HEK293 (cell line): ENCODE data around the gene ARPC4.

Source experiments
- BCL6B ChIP-seq: fragments of 450-650 bp; formaldehyde crosslinking; IDR thresholded peaks from 2 replicates; pipeline ENCODE4 v1.5.1; 2017; ENCODE audit warnings: missing biosample characterization, missing genetic modification characterization
- GFI1B ChIP-seq: fragments of 450-650 bp; formaldehyde crosslinking; IDR thresholded peaks from 2 replicates; pipeline ENCODE4 v1.5.1; 2016; ENCODE audit warnings: missing biosample characterization, missing genetic modification characterization
- GLIS1 ChIP-seq: fragments of 450-650 bp; formaldehyde crosslinking; IDR thresholded peaks from 2 replicates; pipeline ENCODE4 v1.5.1; 2016; ENCODE audit warnings: missing biosample characterization, missing genetic modification characterization
- IKZF3 ChIP-seq: fragments of 450-650 bp; IDR thresholded peaks from 2 replicates; pipeline ENCODE4 v1.5.0; 2018; ENCODE audit warnings: missing biosample characterization, mild to moderate bottlenecking, missing genetic modification characterization, moderate library complexity
- KLF9 ChIP-seq: fragments of 450-650 bp; formaldehyde crosslinking; IDR thresholded peaks from 2 replicates; pipeline ENCODE4 v1.5.1; 2016; ENCODE audit warnings: missing biosample characterization, missing genetic modification characterization, low read depth
- PRDM4 ChIP-seq: fragments of 450-650 bp; formaldehyde crosslinking; IDR thresholded peaks from 2 replicates; pipeline ENCODE4 v1.5.1; 2017; ENCODE audit warnings: missing biosample characterization, missing genetic modification characterization
- SP2 ChIP-seq: fragments of 450-650 bp; formaldehyde crosslinking; IDR thresholded peaks from 2 replicates; pipeline ENCODE4 v1.5.1; 2016; ENCODE audit warnings: missing biosample characterization, missing genetic modification characterization
- TRIM28 ChIP-seq: IDR thresholded peaks from 2 replicates; pipeline ENCODE4 v1.6.1; 2011; ENCODE audit warnings: low read length, control low read depth, borderline replicate concordance
- ZBTB44 ChIP-seq: fragments of 450-650 bp; IDR thresholded peaks from 2 replicates; pipeline ENCODE4 v1.5.1; 2018; ENCODE audit warnings: missing biosample characterization, mild to moderate bottlenecking, missing genetic modification characterization
- ZBTB48 ChIP-seq: fragments of 450-650 bp; formaldehyde crosslinking; IDR thresholded peaks from 2 replicates; pipeline ENCODE4 v1.5.1; 2016; ENCODE audit warnings: missing biosample characterization, missing genetic modification characterization
- ZBTB7A ChIP-seq: fragments of 450-650 bp; formaldehyde crosslinking; IDR thresholded peaks from 2 replicates; pipeline ENCODE4 v1.5.1; 2016; ENCODE audit warnings: low read depth, missing biosample characterization, missing genetic modification characterization
- ZBTB8A ChIP-seq: fragments of 450-650 bp; formaldehyde crosslinking; IDR thresholded peaks from 2 replicates; pipeline ENCODE4 v1.5.1; 2016; ENCODE audit warnings: missing biosample characterization, missing genetic modification characterization
- ZFHX2 ChIP-seq: fragments of 450-650 bp; formaldehyde crosslinking; conservative IDR thresholded peaks from 2 replicates; pipeline ENCODE4 v1.5.1; 2016; ENCODE audit warnings: missing biosample characterization, missing genetic modification characterization
- ZFP3 ChIP-seq: fragments of 450-650 bp; formaldehyde crosslinking; IDR thresholded peaks from 2 replicates; pipeline ENCODE4 v1.5.1; 2016; ENCODE audit warnings: low read depth, missing biosample characterization, missing genetic modification characterization
- ZIC2 ChIP-seq: fragments of 450-650 bp; formaldehyde crosslinking; IDR thresholded peaks from 2 replicates; pipeline ENCODE4 v1.5.1; 2016; ENCODE audit warnings: missing biosample characterization, missing genetic modification characterization
- ZNF121 ChIP-seq: fragments of 450-650 bp; formaldehyde crosslinking; IDR thresholded peaks from 2 replicates; pipeline ENCODE4 v1.5.1; 2016; ENCODE audit warnings: missing biosample characterization, missing genetic modification characterization
- ZNF214 ChIP-seq: fragments of 450-650 bp; formaldehyde crosslinking; IDR thresholded peaks from 2 replicates; pipeline ENCODE4 v1.5.1; 2017; ENCODE audit warnings: missing biosample characterization, mild to moderate bottlenecking, missing genetic modification characterization, borderline replicate concordance
- ZNF23 ChIP-seq: fragments of 450-650 bp; formaldehyde crosslinking; IDR thresholded peaks from 2 replicates; pipeline ENCODE4 v1.5.1; 2016; ENCODE audit warnings: missing biosample characterization, missing genetic modification characterization, borderline replicate concordance
- ZNF24 ChIP-seq: fragments of 450-650 bp; formaldehyde crosslinking; IDR thresholded peaks from 2 replicates; pipeline ENCODE4 v1.5.1; 2016; ENCODE audit warnings: missing biosample characterization, missing genetic modification characterization
- ZNF391 ChIP-seq: fragments of 450-650 bp; formaldehyde crosslinking; IDR thresholded peaks from 2 replicates; pipeline ENCODE4 v1.5.1; 2016; ENCODE audit warnings: low read depth, missing biosample characterization, missing genetic modification characterization, borderline replicate concordance
- ZNF404 ChIP-seq: fragments of 450-650 bp; formaldehyde crosslinking; IDR thresholded peaks from 2 replicates; pipeline ENCODE4 v1.5.1; 2017; ENCODE audit warnings: missing biosample characterization, missing genetic modification characterization
- ZNF48 ChIP-seq: fragments of 450-650 bp; formaldehyde crosslinking; IDR thresholded peaks from 2 replicates; pipeline ENCODE4 v1.5.1; 2016; ENCODE audit warnings: missing biosample characterization, missing genetic modification characterization
- ZNF529 ChIP-seq: fragments of 450-650 bp; formaldehyde crosslinking; IDR thresholded peaks from 2 replicates; pipeline ENCODE4 v1.5.1; 2017; ENCODE audit warnings: missing genetic modification characterization, missing biosample characterization; ENCODE audit not compliant: insufficient replicate concordance
- ZNF571 ChIP-seq: fragments of 450-650 bp; formaldehyde crosslinking; IDR thresholded peaks from 2 replicates; pipeline ENCODE4 v1.5.0; 2017; ENCODE audit warnings: missing biosample characterization, missing genetic modification characterization
- ZNF658 ChIP-seq: fragments of 450-650 bp; formaldehyde crosslinking; IDR thresholded peaks from 2 replicates; pipeline ENCODE4; 2016; ENCODE audit warnings: missing biosample characterization, missing genetic modification characterization
- ZNF660 ChIP-seq: fragments of 450-650 bp; IDR thresholded peaks from 2 replicates; pipeline ENCODE4 v1.5.1; 2018; ENCODE audit warnings: missing biosample characterization, mild to moderate bottlenecking, missing genetic modification characterization
- ZNF76 ChIP-seq: fragments of 450-650 bp; formaldehyde crosslinking; IDR thresholded peaks from 2 replicates; pipeline ENCODE4; 2016; ENCODE audit warnings: low read depth, missing biosample characterization, missing genetic modification characterization, borderline replicate concordance
- ZXDB ChIP-seq: fragments of 450-650 bp; formaldehyde crosslinking; IDR thresholded peaks from 2 replicates; pipeline ENCODE4 v1.5.1; 2016; ENCODE audit warnings: missing biosample characterization, missing genetic modification characterization
- TF ChIP-seq, protein P1 (sequence below): fragments of 450-650 bp; formaldehyde crosslinking; IDR thresholded peaks from 2 replicates; pipeline ENCODE4 v1.5.1; 2016; ENCODE audit warnings: missing biosample characterization, missing genetic modification characterization
- TF ChIP-seq, protein P2 (sequence below): fragments of 450-650 bp; formaldehyde crosslinking; IDR thresholded peaks from 2 replicates; pipeline ENCODE4 v1.5.1; 2017; ENCODE audit warnings: missing biosample characterization, missing genetic modification characterization
- TF ChIP-seq, protein P3 (sequence below): fragments of 450-650 bp; formaldehyde crosslinking; IDR thresholded peaks from 2 replicates; pipeline ENCODE4 v1.5.1; 2017; ENCODE audit warnings: missing biosample characterization, missing genetic modification characterization

Gene ARPC4

GRCh38 chr3:9749645-9750555 lies 43.0 kb upstream of the ARPC4 start, which contains the start of gene OGG1 (continued):
- TF ChIP-seq, protein P1, sequence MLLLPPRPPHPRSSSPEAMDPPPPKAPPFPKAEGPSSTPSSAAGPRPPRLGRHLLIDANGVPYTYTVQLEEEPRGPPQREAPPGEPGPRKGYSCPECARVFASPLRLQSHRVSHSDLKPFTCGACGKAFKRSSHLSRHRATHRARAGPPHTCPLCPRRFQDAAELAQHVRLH = peak; percentile 97
- TF ChIP-seq ZNF121 (tag by site-specific recombination) (peak; percentile 73; the same call in 1 of the 2 replicates), ZNF24 (tag by site-specific recombination) (peak; percentile 42; the same call in 1 of the 2 replicates), ZNF23 (tag by site-specific recombination) (no peak), ZIC2 (tag by site-specific recombination) (peak; percentile 74), ZNF214 (tag by site-specific recombination) (no peak), SP2 (tag by site-specific recombination) (peak; percentile 97), IKZF3 (tag by site-specific recombination) (peak; percentile 67), ZBTB44 (no peak), ZNF658 (tag by site-specific recombination) (no peak), ZBTB7A (peak; percentile 79; the same call in 1 of the 2 replicates), PRDM4 (tag by site-specific recombination) (no peak), GLIS1 (peak; percentile 59), ZBTB8A (tag by site-specific recombination) (peak; percentile 96), KLF9 (tag by site-specific recombination) (peak; percentile 99), ZNF76 (tag by site-specific recombination) (peak; percentile 28; the same call in 1 of the 2 replicates), ZNF391 (tag by site-specific recombination) (peak; percentile 21; the same call in 1 of the 2 replicates), ZBTB48 (no peak), TRIM28 (no peak), ZXDB (tag by site-specific recombination) (peak; percentile 100), ZNF571 (no peak), ZNF404 (tag by site-specific recombination) (no peak), ZNF529 (tag by site-specific recombination) (no peak), ZFP3 (tag by site-specific recombination) (peak; percentile 27; the same call in 1 of the 2 replicates), ZNF48 (no peak), ZFHX2 (tag by site-specific recombination) (peak; percentile 99), BCL6B (tag by site-specific recombination) (no peak), ZNF660 (tag by site-specific recombination) (no peak; the same call in 1 of the 2 replicates), GFI1B (tag by site-specific recombination) (0 out of 2 replicates have a peak, but pooled peaks have one; percentile 39)
- TF ChIP-seq, protein P2, sequence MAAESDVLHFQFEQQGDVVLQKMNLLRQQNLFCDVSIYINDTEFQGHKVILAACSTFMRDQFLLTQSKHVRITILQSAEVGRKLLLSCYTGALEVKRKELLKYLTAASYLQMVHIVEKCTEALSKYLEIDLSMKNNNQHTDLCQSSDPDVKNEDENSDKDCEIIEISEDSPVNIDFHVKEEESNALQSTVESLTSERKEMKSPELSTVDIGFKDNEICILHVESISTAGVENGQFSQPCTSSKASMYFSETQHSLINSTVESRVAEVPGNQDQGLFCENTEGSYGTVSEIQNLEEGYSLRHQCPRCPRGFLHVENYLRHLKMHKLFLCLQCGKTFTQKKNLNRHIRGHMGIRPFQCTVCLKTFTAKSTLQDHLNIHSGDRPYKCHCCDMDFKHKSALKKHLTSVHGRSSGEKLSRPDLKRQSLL (tag by site-specific recombination) = peak; percentile 69
- TF ChIP-seq, protein P3, sequence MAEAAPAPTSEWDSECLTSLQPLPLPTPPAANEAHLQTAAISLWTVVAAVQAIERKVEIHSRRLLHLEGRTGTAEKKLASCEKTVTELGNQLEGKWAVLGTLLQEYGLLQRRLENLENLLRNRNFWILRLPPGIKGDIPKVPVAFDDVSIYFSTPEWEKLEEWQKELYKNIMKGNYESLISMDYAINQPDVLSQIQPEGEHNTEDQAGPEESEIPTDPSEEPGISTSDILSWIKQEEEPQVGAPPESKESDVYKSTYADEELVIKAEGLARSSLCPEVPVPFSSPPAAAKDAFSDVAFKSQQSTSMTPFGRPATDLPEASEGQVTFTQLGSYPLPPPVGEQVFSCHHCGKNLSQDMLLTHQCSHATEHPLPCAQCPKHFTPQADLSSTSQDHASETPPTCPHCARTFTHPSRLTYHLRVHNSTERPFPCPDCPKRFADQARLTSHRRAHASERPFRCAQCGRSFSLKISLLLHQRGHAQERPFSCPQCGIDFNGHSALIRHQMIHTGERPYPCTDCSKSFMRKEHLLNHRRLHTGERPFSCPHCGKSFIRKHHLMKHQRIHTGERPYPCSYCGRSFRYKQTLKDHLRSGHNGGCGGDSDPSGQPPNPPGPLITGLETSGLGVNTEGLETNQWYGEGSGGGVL (tag by site-specific recombination) = peak; percentile 91
